HUES64 (cell line): ENCODE results near the gene CASQ2.

Source experiments
- H3K27ac ChIP-seq: 2 replicates; pipeline ENCODE4 v1.7.0; 2013; ENCODE audit warnings: low read depth, low read length, inconsistent platforms
- H3K27me3 ChIP-seq: 2 replicates; pipeline ENCODE4 v1.6.1; 2013; ENCODE audit warnings: mild to moderate bottlenecking, low read length; ENCODE audit not compliant: insufficient read depth
- H3K36me3 ChIP-seq: 2 replicates; pipeline ENCODE4 v1.6.1; 2013; ENCODE audit warnings: mild to moderate bottlenecking, low read length; ENCODE audit not compliant: insufficient read depth
- H3K4me1 ChIP-seq: 2 replicates; pipeline ENCODE4 v1.6.1; 2013; ENCODE audit warnings: mild to moderate bottlenecking, low read length, moderate library complexity; ENCODE audit not compliant: insufficient read depth
- H3K4me3 ChIP-seq: 2 replicates; pipeline ENCODE4 v1.5.1; 2013; ENCODE audit warnings: mild to moderate bottlenecking, low read length, moderate library complexity
- H3K9ac ChIP-seq: 2 replicates; pipeline ENCODE4 v1.6.1; 2013; ENCODE audit warnings: mild to moderate bottlenecking, low read depth, low read length
- H3K9me3 ChIP-seq: 2 replicates; pipeline ENCODE4 v1.6.1; 2013; ENCODE audit warnings: low read depth, low read length; ENCODE audit not compliant: insufficient read depth
- WGBS: fragments of 150-250, 120-280 bp; methylation state at CpG from one replicate; pipeline ENCODE4 v1.1.7; 2013; ENCODE audit warnings: missing lambda C conversion rate; 5-methylcytosine and 5-hydroxymethylcytosine counted together

CASQ2 gene

GRCh38 chr1:115713906-115714305, 54.6 kb downstream of the CASQ2 start:
- peaks cover 10% of the 10 kb centered on the region for H3K4me1 ChIP-seq
- WGBS = 87% methylated on average over 5 of the region's 5 CpGs
- H3K36me3 ChIP-seq = no peaks in the 10 kb centered on the region
- H3K4me3 ChIP-seq = no peak overlapping the region
- H3K27me3 ChIP-seq = no peaks in the 10 kb centered on the region
- H3K9me3 ChIP-seq = no peaks in the 10 kb centered on the region
- H3K9ac ChIP-seq = no peak overlapping the region
- no peak overlapping the region for H3K27ac ChIP-seq

GRCh38 chr1:115712911-115713609, 55.5 kb downstream of the CASQ2 start:
- Histone ChIP-seq H3K36me3 (no peaks in the 10 kb centered on the region), H3K9ac (no peak overlapping the region), H3K27me3 (no peaks in the 10 kb centered on the region), H3K4me1 (peaks cover 10% of the 10 kb centered on the region), H3K9me3 (no peaks in the 10 kb centered on the region), H3K4me3 (no peak overlapping the region), H3K27ac (no peak overlapping the region)
- WGBS = 88% methylated on average over 10 of the region's 10 CpGs

GRCh38 chr1:115710859-115711624, 57.5 kb downstream of the CASQ2 start:
- WGBS = 78% methylated on average over 8 of the region's 9 CpGs
- no peaks in the 10 kb centered on the region for H3K9me3 ChIP-seq
- no peak overlapping the region for H3K4me3 ChIP-seq
- H3K27ac ChIP-seq = no peak overlapping the region
- H3K9ac ChIP-seq = no peak overlapping the region
- H3K4me1 ChIP-seq = peaks cover 13% of the 10 kb centered on the region
- H3K36me3 ChIP-seq = no peaks in the 10 kb centered on the region
- no peaks in the 10 kb centered on the region for H3K27me3 ChIP-seq

GRCh38 chr1:115706587-115707425, 61.7 kb downstream of the CASQ2 start:
- 51% methylated on average over 8 of the region's 8 CpGs for WGBS
- Histone ChIP-seq H3K9me3 (no peaks in the 10 kb centered on the region), H3K27ac (no peak overlapping the region)

GRCh38 chr1:115705963-115706362, 62.6 kb downstream of the CASQ2 start:
- Histone ChIP-seq H3K4me1 (peaks cover 3% of the 10 kb centered on the region; the same call in 1 of the 2 replicates), H3K27me3 (no peaks in the 10 kb centered on the region), H3K4me3 (no peak overlapping the region), H3K36me3 (no peaks in the 10 kb centered on the region), H3K9ac (no peak overlapping the region), H3K27ac (no peak overlapping the region), H3K9me3 (no peaks in the 10 kb centered on the region)
- 94% methylated on average over 8 of the region's 9 CpGs for WGBS

More at GRCh38 chr1:115706587-115707425, 61.7 kb downstream of the CASQ2 start:
- Histone ChIP-seq H3K4me3 (no peak overlapping the region), H3K4me1 (peaks cover 3% of the 10 kb centered on the region; the same call in 1 of the 2 replicates), H3K36me3 (no peaks in the 10 kb centered on the region), H3K27me3 (no peaks in the 10 kb centered on the region), H3K9ac (no peak overlapping the region)

- peaks cover 3% of the 10 kb centered on the region; the same call in 1 of the 2 replicates for H3K4me1 ChIP-seq
- H3K9ac ChIP-seq = no peak overlapping the region
- WGBS = 84% methylated on average over 12 of the region's 12 CpGs
- H3K9me3 ChIP-seq = no peaks in the 10 kb centered on the region
- no peaks in the 10 kb centered on the region for H3K27me3 ChIP-seq
- H3K27ac ChIP-seq = no peak overlapping the region
- no peaks in the 10 kb centered on the region for H3K36me3 ChIP-seq
- H3K4me3 ChIP-seq = no peak overlapping the region
These were observed 63.2 kb downstream of the CASQ2 start for GRCh38 chr1:115705085-115705951.

GRCh38 chr1:115702959-115703358, 65.6 kb downstream of the CASQ2 start:
- WGBS = 89% methylated on average over 3 of the region's 3 CpGs
- H3K27ac ChIP-seq = no peak overlapping the region

GRCh38 chr1:115701090-115701489, 67.4 kb downstream of the CASQ2 start:
- H3K9ac ChIP-seq = no peak overlapping the region
- WGBS = 92% methylated on average over 3 of the region's 3 CpGs

More at GRCh38 chr1:115702959-115703358, 65.6 kb downstream of the CASQ2 start:
- H3K4me1 ChIP-seq = peaks cover 3% of the 10 kb centered on the region; the same call in 1 of the 2 replicates
- H3K27me3 ChIP-seq = no peaks in the 10 kb centered on the region
- H3K9ac ChIP-seq = no peak overlapping the region
- H3K36me3 ChIP-seq = no peaks in the 10 kb centered on the region
- no peaks in the 10 kb centered on the region for H3K9me3 ChIP-seq
- no peak overlapping the region for H3K4me3 ChIP-seq

GRCh38 chr1:115697619-115698018, 70.9 kb downstream of the CASQ2 start:
- Histone ChIP-seq H3K27ac (no peak overlapping the region), H3K9me3 (no peaks in the 10 kb centered on the region), H3K36me3 (peaks cover 2% of the 10 kb centered on the region; the same call in 1 of the 2 replicates), H3K4me3 (no peak overlapping the region), H3K27me3 (no peaks in the 10 kb centered on the region), H3K4me1 (peaks cover 16% of the 10 kb centered on the region; the same call in 1 of the 2 replicates), H3K9ac (no peak overlapping the region)
- WGBS = 100% methylated on average over 1 of the region's 1 CpG

More at GRCh38 chr1:115701090-115701489, 67.4 kb downstream of the CASQ2 start:
- H3K36me3 ChIP-seq = no peaks in the 10 kb centered on the region
- H3K4me1 ChIP-seq = no peaks in the 10 kb centered on the region
- H3K9me3 ChIP-seq = no peaks in the 10 kb centered on the region
- H3K27ac ChIP-seq = no peak overlapping the region
- no peak overlapping the region for H3K4me3 ChIP-seq
- no peaks in the 10 kb centered on the region for H3K27me3 ChIP-seq

GRCh38 chr1:115694805-115695204, 73.7 kb downstream of the CASQ2 start:
- H3K27ac ChIP-seq = no peak overlapping the region
- peaks cover 27% of the 10 kb centered on the region for H3K36me3 ChIP-seq
- H3K4me1 ChIP-seq = peaks cover 16% of the 10 kb centered on the region; the same call in 1 of the 2 replicates
- no peak overlapping the region for H3K4me3 ChIP-seq
- no peaks in the 10 kb centered on the region for H3K27me3 ChIP-seq
- H3K9ac ChIP-seq = no peak overlapping the region
- 91% methylated on average over 3 of the region's 3 CpGs for WGBS
- H3K9me3 ChIP-seq = no peaks in the 10 kb centered on the region
